Smooth muscle cell (in vitro differentiated cells): ENCODE measurements around the gene CES2. TPM values are rescaled to one million over a fixed set of nuclear protein-coding genes. Genes with fewer than 3 reads are reported as not detected.

ENCODE experiments used
- DNase-seq: peaks from one replicate; lab custom pipeline; 2025; ENCODE audit not compliant: unreplicated experiment; lab: John Stamatoyannopoulos, UW
- H2AFZ ChIP-seq: fragments of 200-600 bp; sonication (generic); 2 replicates; pipeline ENCODE4 v1.6.0; 2016; ENCODE audit warnings: antibody characterized with exemption, low read depth, mild to moderate bottlenecking
- H3F3A ChIP-seq: fragments of 200-600 bp; sonication (generic); 2 replicates; pipeline ENCODE4 v1.6.0; 2017; ENCODE audit warnings: antibody characterized with exemption, low read depth
- H3K27ac ChIP-seq: fragments of 200-600 bp; sonication (generic); 2 replicates; pipeline ENCODE4 v1.5.1; 2016; ENCODE audit warnings: low read depth, mild to moderate bottlenecking
- H3K27me3 ChIP-seq: fragments of 200-600 bp; sonication (generic); 2 replicates; pipeline ENCODE4 v1.6.1; 2016; ENCODE audit warnings: low read depth, mild to moderate bottlenecking
- H3K36me3 ChIP-seq: fragments of 200-600 bp; sonication (generic); 2 replicates; pipeline ENCODE4 v1.5.1; 2016; ENCODE audit warnings: low read depth
- H3K4me1 ChIP-seq: fragments of 200-600 bp; sonication (generic); 2 replicates; pipeline ENCODE4 v1.5.1; 2016; ENCODE audit warnings: low read depth
- H3K4me2 ChIP-seq: fragments of 200-600 bp; sonication (generic); 2 replicates; pipeline ENCODE4 v1.6.0; 2016; ENCODE audit warnings: mild to moderate bottlenecking
- H3K4me3 ChIP-seq: fragments of 200-600 bp; sonication (generic); 2 replicates; pipeline ENCODE4 v1.5.1; 2016; ENCODE audit warnings: mild to moderate bottlenecking
- H3K79me2 ChIP-seq: fragments of 200-600 bp; sonication (generic); 2 replicates; pipeline ENCODE4 v1.6.0; 2016; ENCODE audit warnings: low read depth, mild to moderate bottlenecking
- H3K9ac ChIP-seq: fragments of 200-600 bp; sonication (generic); 2 replicates; pipeline ENCODE4 v1.6.0; 2016; ENCODE audit warnings: low read depth
- H3K9me3 ChIP-seq: fragments of 200-600 bp; sonication (generic); replicated peaks from 2 replicates; pipeline ENCODE4 v1.5.1; 2016; ENCODE audit warnings: low read depth
- H4K20me1 ChIP-seq: fragments of 200-600 bp; sonication (generic); 2 replicates; pipeline ENCODE4 v1.6.0; 2016; ENCODE audit warnings: low read depth
- WGBS: methylation state at CpG from one replicate; pipeline ENCODE4 v1.1.7; 2016; ENCODE audit warnings: low lambda C conversion rate; 5-methylcytosine and 5-hydroxymethylcytosine counted together
- polyA plus RNA-seq: library from polyadenylated mRNA; unstranded; fragments of >200 nt; fragmentation: Nextera tagmentation; extraction: Ambion mirVana; gene quantifications from 2 replicates; pipeline ENCODE4 v1.2.1, GENCODE V29; 2016
- total RNA-seq: library from RNA; depleted of rRNA; stranded (reverse); fragments of >200 nt; gene quantifications from 2 replicates; pipeline ENCODE4 v1.2.3, GENCODE V29; 2014
- TF ChIP-seq, protein P1 (sequence below): fragments of 200-600 bp; sonication (generic); IDR thresholded peaks from 2 replicates; pipeline ENCODE4 v1.5.1; 2017; ENCODE audit warnings: borderline replicate concordance, mild to moderate bottlenecking, antibody characterized with exemption; ENCODE audit not compliant: insufficient read depth, poor library complexity, severe bottlenecking

Gene CES2
- total and polyA plus RNA-seq, 2 experiments from 2014 or later = 12.1 to 26.9 TPM

DNA sequence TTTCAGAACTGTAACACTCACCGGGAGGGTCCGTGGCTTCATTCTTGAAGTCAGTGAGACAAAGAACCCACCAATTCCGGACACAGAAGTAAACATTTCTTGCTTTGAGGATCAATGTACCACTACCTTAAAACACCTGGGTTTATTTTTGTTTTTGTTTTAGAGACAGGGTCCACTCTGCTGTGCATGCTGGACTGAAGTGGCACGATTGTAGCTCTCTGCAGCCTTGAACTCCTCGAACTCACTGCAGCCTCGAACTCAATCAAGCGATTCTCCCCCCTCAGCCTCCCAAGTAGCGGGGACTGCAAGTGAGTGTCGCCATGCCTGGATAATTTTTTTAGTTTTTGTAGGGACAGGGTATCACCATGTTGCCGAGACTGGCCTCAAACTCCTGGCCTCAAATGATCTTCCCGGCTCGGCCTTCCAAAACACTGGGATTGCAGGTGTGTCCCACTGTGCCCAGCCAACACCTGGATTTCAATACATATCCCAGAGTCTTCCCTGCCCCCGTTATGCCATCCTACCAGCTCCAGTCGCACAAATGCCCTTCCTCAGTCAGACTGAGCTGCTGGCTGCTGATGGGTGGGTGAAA, 40.1 kb downstream of the CES2 start:
- Histone ChIP-seq H3K4me2 (no peak overlapping the region), H3K9ac (no peak overlapping the region), H3K4me1 (no peaks in the 10 kb centered on the region), H3K27ac (no peak overlapping the region), H3K9me3 (no peaks in the 10 kb centered on the region), H3F3A (no peaks in the 10 kb centered on the region), H3K27me3 (no peaks in the 10 kb centered on the region), H3K36me3 (no peaks in the 10 kb centered on the region), H2AFZ (no peak overlapping the region), H3K79me2 (no peaks in the 10 kb centered on the region), H3K4me3 (no peak overlapping the region), H4K20me1 (no peaks in the 10 kb centered on the region)
- WGBS = 97% methylated on average over 14 of the region's 14 CpGs
- no peak for DNase-seq
- TF ChIP-seq, protein P1, sequence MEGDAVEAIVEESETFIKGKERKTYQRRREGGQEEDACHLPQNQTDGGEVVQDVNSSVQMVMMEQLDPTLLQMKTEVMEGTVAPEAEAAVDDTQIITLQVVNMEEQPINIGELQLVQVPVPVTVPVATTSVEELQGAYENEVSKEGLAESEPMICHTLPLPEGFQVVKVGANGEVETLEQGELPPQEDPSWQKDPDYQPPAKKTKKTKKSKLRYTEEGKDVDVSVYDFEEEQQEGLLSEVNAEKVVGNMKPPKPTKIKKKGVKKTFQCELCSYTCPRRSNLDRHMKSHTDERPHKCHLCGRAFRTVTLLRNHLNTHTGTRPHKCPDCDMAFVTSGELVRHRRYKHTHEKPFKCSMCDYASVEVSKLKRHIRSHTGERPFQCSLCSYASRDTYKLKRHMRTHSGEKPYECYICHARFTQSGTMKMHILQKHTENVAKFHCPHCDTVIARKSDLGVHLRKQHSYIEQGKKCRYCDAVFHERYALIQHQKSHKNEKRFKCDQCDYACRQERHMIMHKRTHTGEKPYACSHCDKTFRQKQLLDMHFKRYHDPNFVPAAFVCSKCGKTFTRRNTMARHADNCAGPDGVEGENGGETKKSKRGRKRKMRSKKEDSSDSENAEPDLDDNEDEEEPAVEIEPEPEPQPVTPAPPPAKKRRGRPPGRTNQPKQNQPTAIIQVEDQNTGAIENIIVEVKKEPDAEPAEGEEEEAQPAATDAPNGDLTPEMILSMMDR = no peak

DNA sequence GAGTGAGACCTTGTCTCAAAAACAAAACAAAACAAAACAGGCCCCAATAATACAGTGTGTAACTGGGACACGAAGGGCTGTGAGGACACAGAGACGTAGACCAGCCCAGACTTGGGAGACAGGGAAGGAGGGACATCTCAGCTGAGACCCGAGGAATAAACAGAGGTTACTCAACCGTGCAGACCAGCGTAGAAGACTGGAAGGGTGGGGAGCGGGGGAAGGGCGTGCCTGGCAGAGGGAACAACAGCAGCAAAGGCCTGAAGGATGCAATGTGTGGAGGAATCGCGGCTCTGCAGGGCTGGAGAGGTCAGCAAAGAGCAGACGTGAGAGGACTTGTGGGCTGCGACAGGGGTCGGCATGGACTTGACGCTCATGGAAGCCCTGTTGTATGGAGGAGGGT, 41.4 kb downstream of the CES2 start:
- Histone ChIP-seq H2AFZ (no peak overlapping the region), H4K20me1 (no peaks in the 10 kb centered on the region), H3K9ac (no peak overlapping the region), H3K4me2 (no peak overlapping the region), H3K4me1 (no peaks in the 10 kb centered on the region), H3K79me2 (no peaks in the 10 kb centered on the region), H3K36me3 (no peaks in the 10 kb centered on the region), H3K9me3 (no peaks in the 10 kb centered on the region), H3K4me3 (no peak overlapping the region), H3K27me3 (no peaks in the 10 kb centered on the region), H3F3A (no peaks in the 10 kb centered on the region), H3K27ac (no peak overlapping the region)
- no peak for DNase-seq
- 65% methylated on average over 13 of the region's 13 CpGs for WGBS
- TF ChIP-seq, protein P1 = no peak

DNA sequence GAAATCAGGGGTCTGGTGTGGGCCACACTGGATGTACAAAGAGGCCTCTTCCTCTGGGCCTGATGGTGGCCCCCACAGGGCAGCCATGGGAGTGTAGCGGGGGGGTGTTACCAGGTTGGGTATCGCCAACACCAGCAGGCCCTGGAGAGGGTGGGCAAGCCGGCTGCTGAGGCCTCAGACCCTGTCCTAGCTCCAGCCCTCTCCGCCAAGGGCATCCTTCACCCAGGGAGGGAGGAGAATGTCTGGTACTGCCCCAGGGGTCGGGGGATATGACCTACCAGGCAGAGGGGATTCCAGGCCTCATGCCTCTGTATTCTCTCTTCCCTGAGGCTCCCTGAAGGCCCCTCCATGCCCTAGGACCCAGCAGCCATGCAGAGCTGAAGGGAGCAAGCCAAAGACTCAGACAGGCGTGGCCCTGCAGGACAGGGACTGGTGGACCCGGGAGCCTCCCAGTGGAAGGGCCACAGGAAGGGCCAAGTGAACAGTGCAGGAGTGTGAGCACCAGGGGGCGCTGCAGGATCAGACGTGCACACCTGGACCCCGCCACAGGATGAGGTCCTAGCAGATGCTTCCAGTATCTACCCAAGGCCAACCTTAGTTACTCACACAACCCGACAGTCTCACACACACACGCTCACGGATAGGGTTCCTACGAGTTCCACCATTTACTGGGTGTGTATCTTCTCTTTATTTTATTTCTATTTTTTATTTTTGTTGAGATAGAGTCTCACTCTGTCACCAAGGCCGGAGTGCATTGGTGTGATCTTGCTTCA, 42.2 kb downstream of the CES2 start:
- Histone ChIP-seq H3F3A (no peaks in the 10 kb centered on the region), H3K9ac (no peak overlapping the region), H4K20me1 (no peaks in the 10 kb centered on the region), H2AFZ (no peak overlapping the region), H3K36me3 (no peaks in the 10 kb centered on the region), H3K4me2 (no peak overlapping the region), H3K9me3 (no peaks in the 10 kb centered on the region), H3K4me1 (no peaks in the 10 kb centered on the region), H3K27me3 (no peaks in the 10 kb centered on the region), H3K79me2 (no peaks in the 10 kb centered on the region), H3K27ac (no peak overlapping the region), H3K4me3 (no peak overlapping the region)
- WGBS = 39% methylated on average over 15 of the region's 15 CpGs
- peak; percentile 61 for DNase-seq
- TF ChIP-seq, protein P1 = peak; percentile 93
